Left lobe of liver (tissue), 2 donors: ENCODE measurements around the gene C1QTNF1. TPM values are rescaled to one million over a fixed set of nuclear protein-coding genes. Genes with fewer than 3 reads are reported as not detected.

Experiments used
- ATAC-seq: fragments of 200-7000 bp; cut with Tn5 transposase; one replicate; pipeline ENCODE4 v1.9.1; 2020; ENCODE audit warnings: mild to moderate bottlenecking, moderate library complexity
- DNase-seq: peaks from one replicate; pipeline ENCODE4 v3.0.0-alpha.2; 2020; ENCODE audit warnings: low spot score
- total RNA-seq: library from RNA; stranded (reverse); gene quantifications from one replicate; pipeline ENCODE4 v1.2.1, GENCODE V29; 2021
- donor health status: DM: no; HTN: no; CAD: no; lungs with moderate emphysema.
- donor health status: DM: no; HTN: yes; CAD: no.

The C1QTNF1 gene, protein sequence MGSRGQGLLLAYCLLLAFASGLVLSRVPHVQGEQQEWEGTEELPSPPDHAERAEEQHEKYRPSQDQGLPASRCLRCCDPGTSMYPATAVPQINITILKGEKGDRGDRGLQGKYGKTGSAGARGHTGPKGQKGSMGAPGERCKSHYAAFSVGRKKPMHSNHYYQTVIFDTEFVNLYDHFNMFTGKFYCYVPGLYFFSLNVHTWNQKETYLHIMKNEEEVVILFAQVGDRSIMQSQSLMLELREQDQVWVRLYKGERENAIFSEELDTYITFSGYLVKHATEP
- 15.5 TPM for total RNA-seq

DNA sequence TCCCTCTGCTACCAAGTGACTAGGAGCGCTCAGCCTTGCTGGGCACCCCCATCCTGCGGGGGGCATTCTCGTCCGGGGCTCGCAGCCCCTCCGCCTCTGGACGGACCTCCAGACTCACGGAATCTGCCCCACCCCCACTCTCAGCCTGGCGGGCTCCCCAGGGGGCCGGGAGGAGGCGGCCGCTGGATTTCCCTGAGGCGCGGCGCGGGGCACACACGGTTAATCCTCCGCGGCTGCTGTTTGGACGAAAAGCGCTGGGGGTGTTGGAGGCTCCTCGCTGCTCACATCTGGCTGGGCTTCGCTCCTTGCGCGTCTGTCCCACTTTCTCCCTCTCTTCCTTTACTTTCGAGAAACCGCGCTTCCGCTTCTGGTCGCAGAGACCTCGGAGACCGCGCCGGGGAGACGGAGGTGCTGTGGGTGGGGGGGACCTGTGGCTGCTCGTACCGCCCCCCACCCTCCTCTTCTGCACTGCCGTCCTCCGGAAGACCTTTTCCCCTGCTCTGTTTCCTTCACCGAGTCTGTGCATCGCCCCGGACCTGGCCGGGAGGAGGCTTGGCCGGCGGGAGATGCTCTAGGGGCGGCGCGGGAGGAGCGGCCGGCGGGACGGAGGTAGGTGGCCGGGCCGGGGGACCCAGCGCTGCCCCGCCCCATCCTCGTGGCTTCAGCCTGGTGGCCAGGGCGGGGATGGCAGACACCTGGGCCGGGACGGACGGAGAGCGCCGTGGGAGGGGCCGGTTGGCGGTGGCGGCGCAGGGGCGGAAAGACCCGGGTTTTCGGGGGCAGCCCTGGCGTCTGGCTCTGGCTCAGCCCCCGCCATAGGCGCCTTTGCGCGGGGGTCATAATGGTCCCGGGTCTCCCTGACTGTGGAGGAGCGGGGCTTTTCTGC is at the start of gene C1QTNF1:
TSS of gene C1QTNF1 (plus strand) at position 284 of the 886 bp plus-strand sequence. CDS start 19,800 bp downstream, outside the sequence.
- DNase-seq, result no peak
- peak; percentile 27 for ATAC-seq

DNA sequence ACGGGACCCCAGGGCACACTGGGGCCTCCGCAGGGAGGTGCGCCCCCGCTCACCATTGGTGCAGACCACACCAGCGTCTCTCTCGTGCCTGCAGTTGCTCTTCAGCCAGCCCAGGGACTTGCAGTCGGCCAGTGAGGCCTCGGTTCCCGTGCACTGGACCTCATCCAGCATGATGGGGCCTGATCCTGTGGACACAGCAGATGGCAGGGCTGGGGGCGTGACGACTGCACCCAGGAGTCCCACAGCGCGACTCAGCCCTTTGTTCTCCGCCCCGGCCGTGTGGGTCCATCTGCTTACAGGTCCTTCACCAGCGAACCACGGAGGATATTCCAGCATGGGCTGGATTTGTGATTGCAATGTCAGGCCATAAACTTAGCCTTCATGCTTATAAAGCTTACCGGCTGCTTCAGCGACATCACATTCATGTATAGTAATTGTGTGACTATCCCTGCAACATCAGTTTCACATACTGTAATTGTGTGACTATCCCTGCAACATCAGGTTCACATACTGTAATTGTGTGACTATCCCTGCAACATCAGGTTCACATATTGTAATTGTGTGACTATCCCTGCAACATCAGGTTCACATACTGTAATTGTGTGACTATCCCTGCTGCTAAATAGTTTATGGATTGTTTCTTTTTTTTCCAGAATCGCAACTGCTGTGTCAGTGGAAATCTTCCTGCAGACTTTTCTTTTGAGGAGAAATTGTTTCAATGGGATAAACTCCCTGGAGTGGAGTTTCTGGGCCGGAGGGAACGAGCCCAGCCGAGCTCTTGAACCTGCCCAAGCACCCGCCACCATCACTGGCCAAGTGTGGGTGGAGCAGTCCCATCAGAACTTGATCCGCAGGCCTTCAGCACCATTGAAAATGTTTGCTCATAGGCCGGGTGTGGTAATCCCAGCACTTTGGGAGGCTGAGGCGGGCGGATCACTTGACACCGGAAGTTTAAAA is 49.1 kb upstream of the C1QTNF1 start:
- ATAC-seq (peak; percentile 78), DNase-seq (peak; percentile 75)

DNA sequence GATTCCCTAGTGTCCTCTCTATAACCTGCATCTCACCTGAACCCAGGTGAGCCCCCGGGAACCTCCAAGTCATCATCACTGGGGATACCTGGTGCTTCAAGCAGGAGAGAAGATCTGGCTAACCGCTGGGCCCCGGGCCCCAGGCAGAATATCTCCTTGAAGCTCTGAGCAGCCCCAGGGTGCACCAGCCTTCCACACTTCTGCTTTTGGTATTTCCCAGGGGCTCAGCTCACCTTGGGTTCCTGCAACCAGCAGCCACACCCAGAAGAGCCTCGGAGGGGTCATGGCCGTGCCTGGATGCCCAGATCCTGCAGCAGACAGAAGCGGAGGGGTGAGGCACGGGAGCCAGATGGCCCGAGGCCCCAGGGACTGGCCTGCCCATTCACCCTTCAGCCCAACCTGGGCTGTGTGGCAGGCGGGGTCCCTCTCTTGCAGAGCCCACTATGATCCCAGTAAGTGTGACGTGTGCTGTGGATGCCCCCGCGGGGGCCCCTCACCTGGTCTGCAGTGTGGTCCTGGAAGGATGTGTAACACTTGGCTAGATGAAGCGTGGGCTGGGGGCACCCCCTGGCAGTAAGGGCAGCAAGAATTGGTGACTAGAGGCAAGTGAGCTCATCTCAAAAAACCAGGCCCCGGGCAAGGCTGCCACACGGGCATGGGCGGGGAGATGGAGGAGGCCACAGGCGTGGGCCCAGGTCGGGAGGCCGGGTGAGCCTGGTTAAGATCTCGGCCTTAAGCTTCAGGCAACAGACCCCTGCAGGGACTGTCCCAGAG is 46.9 kb upstream of the C1QTNF1 start:
- DNase-seq (no peak), ATAC-seq (no peak)

DNA sequence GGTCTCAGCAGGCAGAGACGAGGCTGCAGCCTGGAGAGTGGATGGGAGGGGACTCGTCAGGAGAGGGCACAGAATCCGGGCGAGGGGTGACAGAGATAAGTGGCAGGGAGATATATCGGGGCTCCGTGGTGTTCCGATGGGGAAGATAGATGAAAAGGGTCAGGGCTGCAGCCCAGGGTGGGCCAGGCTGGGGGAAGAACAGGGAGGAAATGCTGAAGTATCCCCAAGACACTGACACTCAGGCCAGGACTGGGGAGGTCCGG is 46.4 kb upstream of the C1QTNF1 start:
- ATAC-seq, result no peak

DNA sequence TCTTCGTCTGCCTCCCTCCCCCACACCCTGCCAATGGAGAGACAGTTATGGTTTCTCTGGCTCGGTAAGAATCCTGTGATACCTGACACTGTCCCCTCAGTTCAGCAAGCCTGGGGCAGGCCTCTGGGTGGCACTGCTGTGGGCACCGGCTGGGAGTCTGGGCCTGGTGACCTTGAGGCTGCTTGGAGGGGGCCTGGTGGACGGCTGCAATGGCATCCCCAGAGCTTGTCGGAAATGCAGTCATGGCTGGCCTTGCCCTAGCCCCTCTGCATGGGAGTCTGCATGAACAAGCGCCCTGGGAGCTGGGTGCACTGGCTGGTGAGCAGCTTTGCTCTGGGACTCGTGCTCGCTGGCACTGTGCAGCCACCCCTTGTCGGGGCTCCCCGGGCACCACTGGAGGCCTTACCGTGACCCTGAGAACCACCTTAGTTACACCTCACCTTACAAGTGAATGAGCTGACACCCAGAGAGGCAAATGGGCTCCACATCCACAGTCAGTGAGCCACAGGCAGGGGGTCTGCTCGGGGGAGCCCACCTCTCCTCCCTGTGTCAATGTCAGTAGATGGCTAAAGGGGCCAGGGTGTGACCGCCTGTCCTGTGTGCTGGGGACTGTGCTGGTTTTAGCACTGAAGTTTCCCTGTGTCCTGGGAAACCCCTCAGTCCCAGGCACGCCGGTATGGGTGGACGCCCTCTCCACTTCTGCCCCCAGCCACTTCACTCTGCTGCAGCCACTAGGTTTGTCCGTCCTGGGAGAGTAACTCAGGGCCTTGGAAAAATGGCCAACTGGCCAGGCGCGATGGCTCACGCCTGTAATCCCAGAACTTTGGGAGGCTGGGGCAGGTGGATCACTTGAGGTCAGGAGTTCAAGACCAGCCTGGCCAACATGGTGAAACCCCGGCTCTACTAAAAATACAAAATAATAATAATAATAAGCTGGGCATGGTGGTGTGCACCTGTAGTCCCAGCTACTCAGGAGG is 45.7 kb upstream of the C1QTNF1 start:
- no peak for DNase-seq

More for the DNA sequence above, 46.4 kb upstream of the C1QTNF1 start:
- no peak for DNase-seq

DNA sequence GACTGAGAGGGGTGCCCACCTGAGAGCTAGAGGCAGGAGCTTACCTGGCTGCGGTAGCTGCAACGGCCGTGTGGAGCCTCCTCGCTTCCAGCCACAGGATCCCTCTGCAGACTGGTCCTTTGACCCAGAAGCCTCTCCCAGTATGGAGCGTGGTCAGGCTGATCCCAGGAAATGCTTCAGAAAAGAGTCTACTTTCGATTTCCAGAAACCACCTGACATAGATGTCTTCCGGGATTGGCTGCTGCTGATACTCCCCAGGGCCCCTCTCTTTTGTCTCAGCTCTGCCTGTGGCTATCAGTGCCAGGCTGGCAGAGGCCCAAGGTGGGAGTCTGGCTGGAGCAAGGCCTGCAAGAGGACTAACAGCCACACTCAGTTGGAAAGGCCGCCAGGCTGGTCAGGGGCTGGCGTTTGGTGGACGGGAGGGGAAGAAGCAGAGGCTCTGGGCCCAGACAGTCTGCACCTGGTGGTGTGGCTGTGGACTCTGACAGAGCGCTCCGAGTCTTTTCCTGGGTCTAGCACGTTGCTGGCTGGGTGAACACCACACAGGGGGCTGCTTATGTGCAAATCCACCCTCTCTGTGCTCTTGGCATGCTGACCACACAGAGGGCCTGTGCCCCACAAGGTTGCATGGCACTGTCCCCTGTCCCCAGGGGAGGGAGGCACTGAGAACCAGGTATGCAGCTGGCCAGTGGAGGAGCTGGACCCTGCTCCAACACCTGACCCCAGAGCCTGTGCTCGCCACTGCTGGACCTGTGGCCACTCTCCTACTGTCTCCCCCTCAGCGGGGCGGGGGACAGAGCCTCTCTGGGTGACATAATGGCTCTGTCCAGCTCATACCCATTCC is 44.0 kb upstream of the C1QTNF1 start, which contains the start of gene LGALS3BP:
TSS of gene LGALS3BP (minus strand) at position 144 of the 844 bp plus-strand sequence. CDS start 2,732 bp downstream, outside the sequence.
- peak; percentile 77 for ATAC-seq
- DNase-seq, result peak; percentile 68

More for the DNA sequence above, 45.7 kb upstream of the C1QTNF1 start:
- no peak for ATAC-seq

DNA sequence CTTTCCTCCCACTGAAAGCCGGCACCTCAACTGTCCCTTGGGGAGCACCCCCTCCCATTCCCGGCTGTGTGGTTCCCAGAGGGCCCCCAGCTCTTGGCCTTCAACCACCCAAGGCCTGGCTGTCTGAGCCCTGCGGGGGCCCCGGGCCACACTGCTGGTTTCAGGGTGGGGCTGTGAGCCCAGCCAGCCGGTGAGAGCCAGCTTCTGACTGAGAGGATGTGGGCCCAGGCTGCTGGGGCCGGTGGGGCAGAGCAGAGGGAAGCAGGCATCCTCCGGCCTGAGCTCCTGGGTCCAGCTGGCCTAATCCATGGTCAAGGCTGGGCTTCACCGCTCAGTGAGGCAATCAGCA is 43.4 kb upstream of the C1QTNF1 start:
- ATAC-seq, result no peak

DNA sequence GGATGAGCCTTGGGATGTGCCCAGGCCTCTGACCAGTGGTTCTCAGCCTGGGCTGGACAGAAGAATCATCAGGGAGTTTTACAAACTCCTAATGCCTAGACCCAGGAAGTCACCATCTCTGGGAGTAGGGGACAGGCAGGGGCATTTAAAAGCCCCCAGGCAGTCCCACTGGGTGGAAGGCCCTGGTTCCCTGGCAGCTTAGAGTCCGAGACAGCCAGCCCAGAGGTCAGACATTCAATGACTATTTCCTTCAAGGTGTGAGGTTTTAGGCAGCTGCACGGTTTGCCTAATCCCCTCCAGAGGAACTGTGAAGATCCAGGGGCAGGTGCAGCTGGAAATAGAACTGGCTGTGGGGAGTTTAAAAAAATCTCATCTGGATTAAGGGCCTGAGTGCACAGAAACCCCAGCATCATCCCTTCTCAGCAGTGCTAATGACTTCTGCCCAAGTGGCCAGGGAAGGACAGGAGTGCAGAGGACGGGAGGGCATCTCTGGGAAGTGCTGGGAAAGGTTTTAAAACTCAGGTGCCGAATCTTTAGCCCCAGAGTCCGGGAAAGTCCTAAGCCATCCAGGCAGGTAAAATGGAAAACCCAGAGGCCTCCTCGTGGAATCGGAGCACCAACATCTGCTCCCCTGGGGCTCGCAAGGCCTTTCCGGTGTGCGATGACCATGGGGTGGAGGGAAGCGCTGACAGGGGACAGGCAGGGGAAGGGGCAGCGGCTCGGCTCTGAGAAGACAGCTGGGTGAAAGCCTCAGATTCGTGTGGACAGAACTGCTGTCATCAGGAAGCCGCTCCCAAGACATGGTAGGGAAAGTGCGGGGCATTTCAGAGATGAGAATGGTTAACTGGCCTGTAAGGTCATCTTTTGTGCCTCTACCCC is 42.7 kb upstream of the C1QTNF1 start:
- ATAC-seq (no peak), DNase-seq (no peak)

More for the DNA sequence above, 43.4 kb upstream of the C1QTNF1 start:
- no peak for DNase-seq

DNA sequence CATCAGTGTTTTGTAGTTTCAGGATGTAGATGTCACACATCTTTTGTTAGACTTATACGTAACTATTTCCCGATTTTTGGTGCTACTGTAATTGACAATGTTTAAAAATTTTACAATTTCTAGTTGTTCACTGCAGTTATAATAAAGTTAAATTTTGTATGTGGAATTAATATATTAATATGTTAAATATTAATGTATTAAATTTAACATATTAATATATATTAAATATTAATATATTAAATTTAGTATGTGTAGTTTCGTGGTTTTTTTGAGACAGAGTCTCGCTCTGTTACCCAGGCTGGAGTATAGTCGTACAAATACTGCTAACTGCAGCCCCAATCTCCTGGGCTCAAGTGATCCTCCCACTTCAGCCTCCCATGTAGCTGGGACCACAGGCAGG is 38.6 kb upstream of the C1QTNF1 start:
- ATAC-seq, result no peak
- no peak for DNase-seq

DNA sequence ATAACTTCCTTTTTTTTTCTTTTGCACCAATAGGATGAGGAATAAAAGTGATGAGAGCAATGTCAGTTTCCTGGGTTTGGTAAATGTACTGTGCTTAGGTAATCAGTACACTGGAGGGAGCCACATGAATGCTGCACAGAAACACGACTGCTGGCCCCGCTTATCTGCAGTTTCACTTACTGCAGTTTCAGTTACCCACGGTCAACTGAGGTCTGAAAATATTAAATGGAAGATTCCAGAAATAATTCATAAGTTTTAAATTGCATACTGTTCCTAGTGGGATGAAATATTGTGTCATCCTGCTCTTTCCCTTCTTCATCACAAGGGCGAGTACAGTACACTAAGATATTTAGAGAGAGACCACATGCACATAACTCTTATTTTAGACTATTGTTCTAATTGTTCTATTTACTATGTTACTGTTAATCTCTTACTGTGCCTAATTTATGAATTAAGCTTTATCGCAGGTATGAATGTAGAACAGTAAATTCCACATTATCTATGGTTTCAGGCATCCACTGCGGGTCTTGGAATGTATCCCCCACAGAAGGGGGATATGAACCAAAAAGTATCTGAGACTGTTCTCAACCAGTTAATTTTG is 37.8 kb upstream of the C1QTNF1 start:
- ATAC-seq (peak; percentile 72), DNase-seq (no peak)

DNA sequence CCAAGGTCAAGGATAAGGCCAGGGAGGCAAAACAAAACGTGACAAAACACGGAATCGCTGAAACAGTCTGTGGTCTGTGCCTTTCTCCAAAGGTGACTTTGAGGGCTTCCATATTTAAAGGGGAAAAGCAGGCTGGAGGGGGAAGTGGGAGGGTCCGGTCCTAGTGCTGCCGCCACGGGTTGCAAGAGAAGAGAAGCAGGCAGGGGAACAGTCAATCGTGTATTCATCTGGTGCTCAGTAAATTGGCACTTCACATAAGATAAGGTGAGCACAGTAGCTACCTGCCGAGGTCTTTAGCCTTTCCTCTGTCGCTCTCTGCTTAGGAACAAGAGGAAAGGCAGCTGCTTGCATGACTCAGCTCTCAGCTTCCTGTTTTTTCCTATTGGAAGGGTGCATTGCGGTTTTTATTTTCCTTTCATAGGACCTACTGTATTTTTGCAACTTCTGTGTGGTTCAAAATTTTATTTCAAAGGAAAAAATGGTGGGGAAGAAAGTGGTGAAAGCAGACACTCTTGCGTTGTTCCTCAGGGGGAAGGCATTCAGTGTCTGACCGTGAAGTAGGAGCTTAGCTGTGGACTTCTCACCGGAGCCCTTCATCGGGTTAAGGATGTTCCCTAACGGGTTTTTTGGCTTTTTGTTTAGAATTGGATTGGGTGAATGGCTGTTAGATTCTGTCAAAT is 37.2 kb upstream of the C1QTNF1 start:
- no peak for DNase-seq
- peak; percentile 58 for ATAC-seq

DNA sequence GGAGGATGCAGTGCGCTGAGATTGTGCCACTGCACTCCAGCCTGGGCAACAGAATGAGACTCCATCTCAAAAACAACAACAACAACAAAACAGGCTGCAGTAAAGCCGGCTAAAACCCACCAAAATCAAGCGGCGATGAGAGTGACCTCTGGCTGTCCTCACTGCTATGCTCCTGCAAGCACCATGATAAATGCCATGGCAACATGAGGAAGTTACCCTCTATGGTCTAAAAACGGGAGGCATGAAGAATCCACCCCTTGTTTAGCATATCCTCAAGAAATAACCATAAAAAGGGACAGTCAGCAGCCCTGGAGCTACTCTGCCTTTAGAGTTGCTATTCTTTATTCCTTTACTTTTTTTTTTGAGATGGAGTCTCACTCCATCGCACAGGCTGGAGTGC is 35.8 kb upstream of the C1QTNF1 start:
- ATAC-seq (peak; percentile 24), DNase-seq (no peak)

DNA sequence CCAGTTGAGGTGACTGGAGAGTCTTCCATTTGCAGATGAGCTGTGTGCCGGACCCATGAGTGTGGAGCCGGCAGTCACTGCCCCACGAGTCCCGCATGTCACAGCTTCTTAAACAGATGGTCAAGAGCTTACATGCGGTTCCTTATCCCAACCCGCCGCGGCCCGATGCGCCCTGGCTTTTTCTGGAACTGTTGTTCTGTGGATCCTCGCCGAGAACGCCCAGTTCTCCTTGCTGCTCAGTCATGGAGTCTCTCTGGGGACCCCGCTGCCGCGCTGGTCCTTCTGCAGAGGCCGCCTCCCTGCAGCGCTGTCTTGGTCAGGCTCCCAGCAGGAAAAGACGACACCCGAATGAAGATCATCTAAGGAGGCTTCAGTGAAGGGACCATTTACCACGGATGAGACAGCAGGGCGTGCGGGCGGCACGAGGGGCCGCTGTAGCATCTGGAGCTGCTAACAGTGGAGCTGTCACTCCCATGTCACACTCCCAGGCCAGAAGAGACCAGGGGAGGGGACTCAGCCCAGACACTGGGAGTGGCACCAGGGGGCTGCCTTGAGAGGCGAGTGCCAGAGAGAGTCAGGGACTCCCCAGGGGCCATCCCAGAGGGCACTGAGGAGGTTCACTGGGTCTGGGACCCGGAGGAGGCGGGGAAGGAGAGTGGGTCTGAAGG is 33.5 kb upstream of the C1QTNF1 start:
- ATAC-seq (no peak), DNase-seq (no peak)

DNA sequence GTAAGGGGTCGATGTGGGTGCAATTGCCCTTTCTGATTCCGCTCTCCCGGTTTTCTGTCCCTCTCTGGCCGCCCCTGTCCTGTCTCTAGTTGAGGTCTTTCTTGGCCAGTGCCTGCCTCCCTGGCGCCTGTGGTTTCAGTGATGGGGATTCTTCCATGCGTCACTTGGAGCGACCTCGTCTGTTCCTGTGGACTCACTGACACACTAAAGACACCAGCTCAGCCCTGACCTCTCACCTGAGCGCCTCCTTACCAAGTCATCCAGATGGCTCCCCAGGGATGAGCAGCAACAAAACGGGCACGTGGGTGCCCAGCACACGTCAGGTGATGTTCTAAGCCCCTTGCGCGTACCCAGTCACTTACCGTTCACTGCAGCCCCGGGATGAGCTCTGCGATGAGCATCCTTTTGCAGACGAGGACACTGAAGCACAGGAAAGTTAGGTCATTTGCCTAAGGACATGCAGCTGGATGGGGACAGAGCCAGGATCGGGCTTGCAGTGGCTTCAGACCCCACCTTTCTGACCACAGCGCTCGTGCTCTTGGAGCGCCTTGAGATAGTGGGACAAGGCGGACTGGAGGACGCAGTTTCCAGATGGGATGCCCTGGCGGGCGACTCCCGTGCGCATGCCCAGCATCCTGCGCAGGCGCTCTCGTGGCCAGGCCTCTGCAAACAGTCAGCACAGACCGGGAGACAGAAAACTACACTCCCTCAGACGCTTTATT is 32.8 kb upstream of the C1QTNF1 start:
- ATAC-seq (no peak), DNase-seq (no peak)
